SK-N-SH treated with all-trans-retinoic acid at 6 μM for 48 hours (cell line): ENCODE results near the gene ERBIN.

ENCODE experiments used
- ATAC-seq: fragments of 200-7000 bp; cut with Tn5 transposase; 3 replicates; pipeline ENCODE4 v1.9.1; 2020; ENCODE audit warnings: mild to moderate bottlenecking, moderate library complexity
- ARNTL ChIP-seq: fragments of 450-650 bp; formaldehyde crosslinking; IDR thresholded peaks from 2 replicates; pipeline ENCODE4 v1.5.0; 2020; ENCODE audit warnings: low read depth, mild to moderate bottlenecking, moderate library complexity, borderline replicate concordance
- CREB5 ChIP-seq: fragments of 250-450 bp; sonication (Bioruptor Pico); IDR thresholded peaks from 2 replicates; pipeline ENCODE4 v1.5.1; 2020; ENCODE audit warnings: low read depth, mild to moderate bottlenecking, moderate library complexity
- CSRNP3 ChIP-seq: fragments of 250-450 bp; sonication (Bioruptor Pico); IDR thresholded peaks from 2 replicates; pipeline ENCODE4 v1.5.1; 2021; ENCODE audit warnings: mild to moderate bottlenecking, moderate library complexity
- ESRRG ChIP-seq: fragments of 250-450 bp; sonication (Bioruptor Pico); IDR thresholded peaks from 2 replicates; pipeline ENCODE4 v1.6.1; 2021; ENCODE audit warnings: mild to moderate bottlenecking
- ISL1 ChIP-seq: fragments of 250-450 bp; sonication (Bioruptor Pico); IDR thresholded peaks from 2 replicates; pipeline ENCODE4 v2.1.2; 2022; ENCODE audit warnings: mild to moderate bottlenecking, moderate library complexity
- OSR1 ChIP-seq: fragments of 250-450 bp; sonication (Bioruptor Pico); IDR thresholded peaks from 2 replicates; pipeline ENCODE4 v1.8.0; 2022; ENCODE audit warnings: moderate library complexity, mild to moderate bottlenecking, inconsistent platforms
- PATZ1 ChIP-seq: fragments of 250-450 bp; sonication (Bioruptor Pico); IDR thresholded peaks from 2 replicates; pipeline ENCODE4 v1.8.0; 2020; ENCODE audit warnings: mild to moderate bottlenecking, moderate library complexity, borderline replicate concordance
- POU6F1 ChIP-seq: fragments of 250-450 bp; sonication (Bioruptor Pico); IDR thresholded peaks from 2 replicates; pipeline ENCODE4 v1.8.0; 2021; ENCODE audit warnings: low read depth, mild to moderate bottlenecking, moderate library complexity, borderline replicate concordance
- PPARA ChIP-seq: fragments of 250-450 bp; sonication (Bioruptor Pico); IDR thresholded peaks from 2 replicates; pipeline ENCODE4 v1.5.0; 2020; ENCODE audit warnings: mild to moderate bottlenecking, borderline replicate concordance
- RARB ChIP-seq: fragments of 250-450 bp; sonication (Bioruptor Pico); IDR thresholded peaks from 2 replicates; pipeline ENCODE4 v1.8.0; 2021; ENCODE audit warnings: mild to moderate bottlenecking, moderate library complexity
- SNAI2 ChIP-seq: fragments of 250-450 bp; sonication (Bioruptor Pico); IDR thresholded peaks from 2 replicates; pipeline ENCODE4 v1.5.0; 2020; ENCODE audit warnings: mild to moderate bottlenecking, moderate library complexity
- TCF4 ChIP-seq: fragments of 250-450 bp; sonication (Bioruptor Pico); IDR thresholded peaks from 2 replicates; pipeline ENCODE4 v1.8.0; 2021; ENCODE audit warnings: mild to moderate bottlenecking, moderate library complexity, borderline replicate concordance
- TOX ChIP-seq: fragments of 250-450 bp; sonication (Bioruptor Pico); IDR thresholded peaks from 2 replicates; pipeline ENCODE4 v1.8.0; 2021; ENCODE audit warnings: mild to moderate bottlenecking, moderate library complexity, borderline replicate concordance
- TSHZ2 ChIP-seq: fragments of 250-450 bp; sonication (Bioruptor Pico); IDR thresholded peaks from 2 replicates; pipeline ENCODE4 v1.5.0; 2020; ENCODE audit warnings: mild to moderate bottlenecking, moderate library complexity
- ZFP3 ChIP-seq: fragments of 250-450 bp; sonication (Bioruptor Pico); IDR thresholded peaks from 2 replicates; pipeline ENCODE4 v1.5.0; 2020; ENCODE audit warnings: mild to moderate bottlenecking, moderate library complexity
- ZFP30 ChIP-seq: fragments of 450-650 bp; formaldehyde crosslinking; IDR thresholded peaks from 2 replicates; pipeline ENCODE4 v1.5.0; 2022; ENCODE audit warnings: mild to moderate bottlenecking, moderate library complexity
- ZNF565 ChIP-seq: fragments of 450-650 bp; formaldehyde crosslinking; conservative IDR thresholded peaks from 2 replicates; pipeline ENCODE4 v1.5.0; 2020; ENCODE audit warnings: low read depth, mild to moderate bottlenecking, moderate library complexity
- ZNF70 ChIP-seq: fragments of 450-650 bp; formaldehyde crosslinking; IDR thresholded peaks from 2 replicates; pipeline ENCODE4 v1.5.0; 2020; ENCODE audit warnings: mild to moderate bottlenecking, moderate library complexity
- ZNF8 ChIP-seq: fragments of 450-650 bp; formaldehyde crosslinking; IDR thresholded peaks from 2 replicates; pipeline ENCODE4 v1.5.0; 2020; ENCODE audit warnings: mild to moderate bottlenecking, moderate library complexity

ERBIN gene

GRCh38 chr5:66010476-66010875 is 84.1 kb downstream of the ERBIN start:
- ATAC-seq, result no peak
- no peak for TF ChIP-seq ZNF8 (CRISPR knock-in tag)
- no peak for TF ChIP-seq ZFP30 (CRISPR knock-in tag)
- TF ChIP-seq POU6F1 (CRISPR knock-in tag), result no peak
- TF ChIP-seq CSRNP3 (CRISPR knock-in tag), result no peak
- TF ChIP-seq ZFP3 (CRISPR knock-in tag), result no peak
- no peak for TF ChIP-seq PATZ1
- TF ChIP-seq ZNF565 (CRISPR knock-in tag), result no peak
- no peak for TF ChIP-seq TOX (CRISPR knock-in tag)
- no peak for TF ChIP-seq TSHZ2 (CRISPR knock-in tag)
- no peak for TF ChIP-seq OSR1 (CRISPR knock-in tag)
- no peak for TF ChIP-seq CREB5 (CRISPR knock-in tag)
- TF ChIP-seq TCF4, result no peak
- TF ChIP-seq RARB (CRISPR knock-in tag), result no peak
- TF ChIP-seq ISL1 (CRISPR knock-in tag), result no peak
- TF ChIP-seq SNAI2 (CRISPR knock-in tag), result no peak
- TF ChIP-seq ZNF70, result no peak
- TF ChIP-seq, all 23 proteins: peak for 0

GRCh38 chr5:66012271-66012670 is 85.9 kb downstream of the ERBIN start:
- no peak for ATAC-seq
- TF ChIP-seq RARB (CRISPR knock-in tag), result no peak
- no peak for TF ChIP-seq ISL1 (CRISPR knock-in tag)
- no peak for TF ChIP-seq CSRNP3 (CRISPR knock-in tag)
- no peak for TF ChIP-seq ZFP3 (CRISPR knock-in tag)
- TF ChIP-seq ESRRG (CRISPR knock-in tag), result no peak
- no peak for TF ChIP-seq PATZ1
- no peak for TF ChIP-seq SNAI2 (CRISPR knock-in tag)
- TF ChIP-seq TSHZ2 (CRISPR knock-in tag), result no peak
- TF ChIP-seq PPARA (CRISPR knock-in tag), result no peak
- no peak for TF ChIP-seq ARNTL (CRISPR knock-in tag)
- TF ChIP-seq TCF4, result no peak
